Measurements from ENCODE around the gene GARIN5B. TPM values are rescaled to one million over a fixed set of nuclear protein-coding genes. Genes with fewer than 3 reads are reported as not detected.
A peak's percentile ranks its signal among the peaks of the same experiment; 100 is the strongest.

GARIN5B gene
- total RNA-seq, 1 donor from 2014 or later: not detected

- H3K27me3 ChIP-seq (ENCODE audit: low read depth): peaks cover 56% of the 10 kb centered on the region
- no peak for ATAC-seq
- intact Hi-C loops (cut with DNase I): no loop called here
- no peak overlapping the region for H3K27ac ChIP-seq
- no peak overlapping the region for H3K4me3 ChIP-seq
- peaks cover 3% of the 10 kb centered on the region for H3K36me3 ChIP-seq
- DNase-seq: no peak
- no peaks in the 10 kb centered on the region for H3K9me3 ChIP-seq
- peaks cover 8% of the 10 kb centered on the region for H3K4me1 ChIP-seq
- TF ChIP-seq CTCF (IDR thresholded peaks at IDR 0.05): no peak
These were observed 11.0 kb downstream of the GARIN5B start for GRCh38 chr19:55352040-55352439.

- intact Hi-C loops (cut with DNase I): no loop called here
- ATAC-seq: no peak
- no peak for DNase-seq
- Histone ChIP-seq H3K36me3 (peaks cover 12% of the 10 kb centered on the region), H3K4me3 (no peak overlapping the region), H3K27me3 (ENCODE audit: low read depth) (peaks cover 56% of the 10 kb centered on the region), H3K4me1 (peaks cover 8% of the 10 kb centered on the region), H3K27ac (no peak overlapping the region), H3K9me3 (no peaks in the 10 kb centered on the region)
- no peak for TF ChIP-seq CTCF (IDR thresholded peaks at IDR 0.05)
These were observed 12.3 kb downstream of the GARIN5B start for GRCh38 chr19:55350620-55351315.

- DNase-seq (peak; percentile 60), ATAC-seq (peak in 1 of 2 donors; percentile 35)
- TF ChIP-seq CTCF (IDR thresholded peaks at IDR 0.05): no peak
- H3K9me3 ChIP-seq: no peaks in the 10 kb centered on the region
- no peak overlapping the region for H3K27ac ChIP-seq
- peaks cover 5% of the 10 kb centered on the region for H3K4me1 ChIP-seq
- H3K27me3 ChIP-seq (ENCODE audit: low read depth): peaks cover 34% of the 10 kb centered on the region
- intact Hi-C loops (cut with DNase I): no loop called here
- no peak overlapping the region for H3K4me3 ChIP-seq
- peaks cover 15% of the 10 kb centered on the region for H3K36me3 ChIP-seq
These were observed 14.6 kb downstream of the GARIN5B start for GRCh38 chr19:55348317-55349034.

GRCh38 chr19:55347442-55348009 is 15.5 kb downstream of the GARIN5B start:
- Histone ChIP-seq H3K27me3 (ENCODE audit: low read depth) (peaks cover 25% of the 10 kb centered on the region), H3K36me3 (peaks cover 20% of the 10 kb centered on the region), H3K9me3 (no peaks in the 10 kb centered on the region), H3K27ac (no peak overlapping the region), H3K4me1 (no peaks in the 10 kb centered on the region), H3K4me3 (no peak overlapping the region)
- intact Hi-C loops (cut with DNase I): no loop called here
- DNase-seq (no peak), ATAC-seq (no peak)
- TF ChIP-seq CTCF (IDR thresholded peaks at IDR 0.05): no peak

- Histone ChIP-seq H3K4me1 (no peaks in the 10 kb centered on the region), H3K4me3 (no peak overlapping the region), H3K9me3 (no peaks in the 10 kb centered on the region), H3K36me3 (peaks cover 26% of the 10 kb centered on the region), H3K27me3 (ENCODE audit: low read depth) (peaks cover 18% of the 10 kb centered on the region), H3K27ac (no peak overlapping the region)
- no peak for TF ChIP-seq CTCF (IDR thresholded peaks at IDR 0.05)
- intact Hi-C loops (cut with DNase I): no loop called here
- ATAC-seq: no peak
- DNase-seq: peak; percentile 45
These were observed 16.2 kb downstream of the GARIN5B start for GRCh38 chr19:55346725-55347441.

All from lower lobe of right lung (tissue), 2 donors.